HepG2 (cell line): Measurements from ENCODE around the gene AIFM1. TPM values are rescaled to one million over a fixed set of nuclear protein-coding genes. Genes with fewer than 3 reads are reported as not detected.
A peak's percentile ranks its signal among the peaks of the same experiment; 100 is the strongest.

ENCODE experiments used
- ASH2L ChIP-seq: fragments of 300-600, 200-600 bp; sonication (generic); IDR thresholded peaks from 2 replicates; pipeline ENCODE4 v1.7.0; 2017; ENCODE audit warnings: low read depth, mild to moderate bottlenecking, moderate library complexity, mixed read lengths, low read length; ENCODE audit not compliant: insufficient read length
- ATF2 ChIP-seq: sonication (generic); formaldehyde crosslinking; IDR thresholded peaks from 2 replicates; pipeline ENCODE4 v1.4.0; 2020; ENCODE audit warnings: missing genetic modification reagents
- DR1 ChIP-seq: sonication (generic); formaldehyde crosslinking; IDR thresholded peaks from 2 replicates; pipeline ENCODE4 v1.8.0; 2021; ENCODE audit warnings: mild to moderate bottlenecking, missing genetic modification reagents, inconsistent platforms
- EED ChIP-seq: sonication (generic); formaldehyde crosslinking; IDR thresholded peaks from 2 replicates; pipeline ENCODE4 v1.5.0; 2020; ENCODE audit warnings: mild to moderate bottlenecking, missing genetic modification reagents
- FOXO4 ChIP-seq: sonication (generic); formaldehyde crosslinking; conservative IDR thresholded peaks from 2 replicates; pipeline ENCODE4 v1.8.1; 2023; ENCODE audit warnings: missing genetic modification reagents
- FOXP1 ChIP-seq, 2 experiments: fragments of 450-650 bp in 1 of 2; IDR thresholded peaks; 2 replicates each; pipeline ENCODE4 v1.6.1; 2017 to 2018; ENCODE audit warnings: antibody characterized with exemption in 1 of 2
- FOXP4 ChIP-seq: sonication (generic); formaldehyde crosslinking; IDR thresholded peaks from 2 replicates; pipeline ENCODE4 v1.4.0; 2020; ENCODE audit warnings: missing genetic modification reagents
- GABPB1 ChIP-seq: IDR thresholded peaks from 2 replicates; pipeline ENCODE4 v1.6.1; 2016; ENCODE audit warnings: mild to moderate bottlenecking, missing genetic modification reagents, moderate library complexity, missing compliant biosample characterization
- LRRFIP1 ChIP-seq: sonication (generic); formaldehyde crosslinking; conservative IDR thresholded peaks from 2 replicates; pipeline ENCODE4 v1.4.0; 2020; ENCODE audit warnings: missing genetic modification reagents
- MTF2 ChIP-seq: sonication (generic); formaldehyde crosslinking; IDR thresholded peaks from 2 replicates; pipeline ENCODE4 v1.5.0; 2020; ENCODE audit warnings: missing genetic modification reagents, borderline replicate concordance
- NR0B2 ChIP-seq: sonication (generic); formaldehyde crosslinking; IDR thresholded peaks from 2 replicates; pipeline ENCODE4 v1.4.0; 2020; ENCODE audit warnings: mild to moderate bottlenecking, missing genetic modification reagents
- RBFOX2 ChIP-seq: fragments of 200-400 bp; formaldehyde crosslinking; IDR thresholded peaks from 2 replicates; pipeline ENCODE4 v1.6.1; 2017; ENCODE audit warnings: low read depth, mild to moderate bottlenecking, low read length
- SKI ChIP-seq: fragments of 450-650 bp; IDR thresholded peaks from one replicate; pipeline ENCODE4 v1.6.1; 2018; ENCODE audit warnings: mild to moderate bottlenecking; ENCODE audit not compliant: partially characterized antibody
- SNAPC2 ChIP-seq: sonication (generic); formaldehyde crosslinking; IDR thresholded peaks from 2 replicates; pipeline ENCODE4 v1.8.1; 2022; ENCODE audit warnings: mild to moderate bottlenecking, missing genetic modification reagents
- TBX2 ChIP-seq: sonication (generic); formaldehyde crosslinking; IDR thresholded peaks from 2 replicates; pipeline ENCODE4 v1.5.0; 2020; ENCODE audit warnings: missing genetic modification reagents, mild to moderate bottlenecking, borderline replicate concordance
- TEAD3 ChIP-seq: optimal IDR thresholded peaks from 2 replicates; pipeline ENCODE3; 2016; ENCODE audit warnings: borderline replicate concordance
- ZBTB14 ChIP-seq: sonication (generic); formaldehyde crosslinking; IDR thresholded peaks from 2 replicates; pipeline ENCODE4 v1.4.0; 2020; ENCODE audit warnings: missing genetic modification reagents
- ZNF432 ChIP-seq: sonication (generic); formaldehyde crosslinking; IDR thresholded peaks from 2 replicates; pipeline ENCODE4 v1.5.0; 2020; ENCODE audit warnings: missing genetic modification reagents, mild to moderate bottlenecking, borderline replicate concordance
- ZNF670 ChIP-seq: sonication (generic); formaldehyde crosslinking; IDR thresholded peaks from 2 replicates; pipeline ENCODE4 v1.8.0; 2022; ENCODE audit warnings: mild to moderate bottlenecking, missing genetic modification reagents, borderline replicate concordance
- ZNF709 ChIP-seq: sonication (generic); formaldehyde crosslinking; IDR thresholded peaks from 2 replicates; pipeline ENCODE4 v1.5.0; 2020; ENCODE audit warnings: mild to moderate bottlenecking, missing genetic modification reagents
- polyA plus RNA-seq, 8 experiments: library from polyadenylated mRNA; depleted of rRNA in 3 of 8; stranded (reverse) in 7 of 8; unstranded in 1 of 8; fragments of >200 nt; fragmentation: Illumina TruSeq in 4 of 8; extraction: Trizol in 4 of 8; gene quantifications; 2 replicates each; pipeline versions ENCODE4 v1.2.1 to v1.2.3, GENCODE V29; 2011 to 2016; ENCODE audit warnings: low read depth in 4 of 8, missing spikeins in 1 of 8, mixed read lengths in 1 of 8; ENCODE audit not compliant: insufficient read depth in 1 of 8
- total RNA-seq, 5 experiments: library from RNA; depleted of rRNA; stranded (reverse); fragments of >200 nt; fragmentation: Illumina TruSeq; extraction: Trizol; gene quantifications; 2 replicates each; pipeline ENCODE4 v1.2.3, GENCODE V29; 2016; ENCODE audit warnings: low read depth in 1 of 5

AIFM1 gene
- total and polyA plus RNA-seq, 2 of the 13 experiments (the other 11 are each of a cell fraction or from before 2014, with no cell fraction given): 42.8 to 46.9 TPM

GRCh38 chrX:130097507-130098209 is 68.0 kb downstream of the AIFM1 start (continued):
- TF ChIP-seq GABPB1 (CRISPR knock-in tag): peak; percentile 68
- 0 out of 2 replicates have a peak, but pooled peaks have one; percentile 27 for TF ChIP-seq ZNF709 (CRISPR knock-in tag)
- no peak for TF ChIP-seq LRRFIP1 (CRISPR knock-in tag)
- no peak for TF ChIP-seq NR0B2 (CRISPR knock-in tag)
- TF ChIP-seq SNAPC2 (CRISPR knock-in tag): no peak
- TF ChIP-seq FOXO4 (CRISPR knock-in tag): no peak
- TF ChIP-seq ZBTB14 (CRISPR knock-in tag): no peak
- TF ChIP-seq EED: no peak
- no peak for TF ChIP-seq ATF2 (CRISPR knock-in tag)
- no peak for TF ChIP-seq ASH2L
- no peak for TF ChIP-seq ZNF432
- TF ChIP-seq DR1 (CRISPR knock-in tag): no peak
- no peak for TF ChIP-seq ZNF670 (CRISPR knock-in tag)
- TF ChIP-seq SKI: no peak
- TF ChIP-seq RBFOX2: no peak
- TF ChIP-seq TBX2: peak; percentile 56; the same call in 1 of the 2 replicates
- TF ChIP-seq FOXP4 (CRISPR knock-in tag): peak; percentile 85
- peak; percentile 34 for TF ChIP-seq TEAD3 (CRISPR knock-in tag)
- TF ChIP-seq MTF2 (CRISPR knock-in tag): no peak
- TF ChIP-seq FOXP1 (IDR thresholded peaks at IDR 0.05): no peak
- TF ChIP-seq FOXP1 (CRISPR knock-in tag; IDR thresholded peaks at IDR 0.05): peak; percentile 73
